C4-2B (cell line): ENCODE data around the gene SCAMP3.

Experiments
- ZFX ChIP-seq: fragments of 450-650 bp; IDR thresholded peaks from 2 replicates; pipeline ENCODE4 v1.6.1; 2017
- TF ChIP-seq, protein P1 (sequence below): fragments of 450-650 bp; conservative IDR thresholded peaks from 2 replicates; pipeline ENCODE4 v1.5.1; 2017; ENCODE audit warnings: mild to moderate bottlenecking

GRCh38 chr1:155219592-155220031, 42.5 kb downstream of the SCAMP3 start:
- TF ChIP-seq, protein P1, sequence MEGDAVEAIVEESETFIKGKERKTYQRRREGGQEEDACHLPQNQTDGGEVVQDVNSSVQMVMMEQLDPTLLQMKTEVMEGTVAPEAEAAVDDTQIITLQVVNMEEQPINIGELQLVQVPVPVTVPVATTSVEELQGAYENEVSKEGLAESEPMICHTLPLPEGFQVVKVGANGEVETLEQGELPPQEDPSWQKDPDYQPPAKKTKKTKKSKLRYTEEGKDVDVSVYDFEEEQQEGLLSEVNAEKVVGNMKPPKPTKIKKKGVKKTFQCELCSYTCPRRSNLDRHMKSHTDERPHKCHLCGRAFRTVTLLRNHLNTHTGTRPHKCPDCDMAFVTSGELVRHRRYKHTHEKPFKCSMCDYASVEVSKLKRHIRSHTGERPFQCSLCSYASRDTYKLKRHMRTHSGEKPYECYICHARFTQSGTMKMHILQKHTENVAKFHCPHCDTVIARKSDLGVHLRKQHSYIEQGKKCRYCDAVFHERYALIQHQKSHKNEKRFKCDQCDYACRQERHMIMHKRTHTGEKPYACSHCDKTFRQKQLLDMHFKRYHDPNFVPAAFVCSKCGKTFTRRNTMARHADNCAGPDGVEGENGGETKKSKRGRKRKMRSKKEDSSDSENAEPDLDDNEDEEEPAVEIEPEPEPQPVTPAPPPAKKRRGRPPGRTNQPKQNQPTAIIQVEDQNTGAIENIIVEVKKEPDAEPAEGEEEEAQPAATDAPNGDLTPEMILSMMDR, result no peak
- no peak for TF ChIP-seq ZFX
